HG03280 (cell line): ENCODE measurements around the gene AUP1.
A peak's percentile ranks its signal among the peaks of the same experiment; 100 is the strongest.

Experiments
- ATAC-seq: cut with Tn5 transposase; IDR thresholded peaks from one replicate; pipeline ENCODE4 v1.9.1; 2021; ENCODE audit warnings: mild to moderate bottlenecking, moderate library complexity; ENCODE audit not compliant: unreplicated experiment

AUP1 gene

DNA sequence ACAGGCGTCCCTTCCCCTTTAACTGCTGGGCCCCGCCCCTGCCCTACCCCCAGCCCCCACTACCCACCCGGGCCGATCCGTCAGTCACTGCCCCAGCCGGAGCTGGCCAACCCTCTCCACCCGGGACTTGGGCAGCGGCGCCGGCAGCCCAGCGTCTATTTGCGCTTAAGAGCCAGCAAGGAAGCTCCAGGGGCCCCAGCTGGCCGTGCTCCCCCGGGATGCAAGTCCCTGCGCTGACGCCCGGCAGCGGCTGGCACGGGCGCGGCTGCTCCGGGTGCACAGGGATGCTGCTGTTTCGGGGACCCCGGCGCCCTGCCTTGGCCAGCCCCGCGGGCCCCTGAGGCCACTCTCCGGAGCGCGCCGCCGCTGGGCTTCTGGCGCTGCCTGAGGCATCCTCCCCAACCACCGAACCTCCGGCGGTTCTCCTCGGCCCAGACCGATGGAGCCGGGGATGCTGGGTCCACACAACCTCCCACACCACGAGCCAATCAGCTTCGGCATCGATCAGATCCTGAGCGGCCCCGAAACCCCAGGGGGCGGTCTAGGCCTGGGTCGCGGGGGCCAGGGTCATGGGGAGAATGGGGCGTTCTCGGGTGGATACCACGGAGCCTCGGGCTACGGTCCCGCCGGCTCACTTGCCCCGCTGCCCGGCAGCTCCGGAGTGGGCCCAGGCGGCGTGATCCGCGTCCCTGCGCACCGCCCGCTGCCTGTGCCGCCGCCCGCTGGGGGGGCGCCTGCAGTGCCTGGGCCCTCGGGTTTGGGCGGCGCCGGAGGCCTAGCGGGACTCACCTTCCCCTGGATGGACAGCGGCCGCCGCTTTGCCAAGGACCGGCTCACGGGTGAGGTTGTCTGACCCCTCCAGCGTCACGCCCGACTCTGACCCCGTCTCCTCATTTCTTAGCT lies 14.9 kb downstream of the AUP1 start, which contains the start of gene TLX2:
Gene TLX2, plus strand, starts transcription at position 83 of the 903 bp plus-strand sequence. Its CDS starts 357 bp downstream, at position 440.
- no peak for ATAC-seq

GRCh38 chr2:74513605-74514367 lies 15.7 kb downstream of the AUP1 start:
- no peak for ATAC-seq

- no peak for ATAC-seq
These were observed 16.5 kb downstream of the AUP1 start for GRCh38 chr2:74512744-74513604.

DNA sequence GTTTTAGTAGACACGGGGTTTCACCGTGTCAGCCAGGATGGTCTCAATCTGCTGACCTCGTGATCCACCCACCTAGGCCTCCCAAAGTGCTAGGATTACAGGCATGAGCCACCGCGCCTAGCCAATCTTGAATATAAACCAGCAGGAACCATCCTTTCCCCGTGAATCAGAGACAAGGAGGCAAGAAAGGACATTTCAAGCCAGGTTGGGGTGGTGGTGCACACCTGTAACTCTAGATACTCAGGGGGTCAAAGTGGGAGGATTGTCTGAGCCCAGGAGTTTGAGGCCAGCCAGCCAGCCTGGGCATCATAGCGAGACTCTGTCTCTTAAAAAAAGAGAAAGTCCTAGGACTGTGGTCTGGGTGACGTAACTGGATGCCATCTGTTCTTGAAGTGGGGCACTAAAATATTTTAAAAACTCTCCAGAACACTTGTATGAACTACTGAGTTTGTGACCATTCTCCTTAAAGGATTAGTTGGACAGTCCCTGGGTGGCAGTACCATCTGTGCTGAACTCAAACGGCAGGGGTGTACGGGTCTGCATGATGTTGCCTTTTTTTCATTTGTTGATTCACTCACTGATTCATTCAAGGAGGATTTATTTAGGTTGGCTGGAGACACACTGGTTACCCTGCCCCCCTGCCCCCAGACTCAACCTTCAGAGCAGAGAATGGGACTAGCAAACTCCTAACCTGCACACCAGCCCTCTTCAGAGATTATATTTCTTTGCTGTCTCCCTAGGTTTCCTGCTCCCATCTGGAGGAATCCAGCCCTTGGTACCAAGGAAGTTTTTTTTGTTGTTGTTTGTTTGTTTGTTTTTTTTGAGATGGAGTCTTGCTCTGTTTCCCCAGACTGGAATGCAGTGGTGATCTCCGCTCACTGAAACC lies 18.2 kb downstream of the AUP1 start:
- no peak for ATAC-seq

DNA sequence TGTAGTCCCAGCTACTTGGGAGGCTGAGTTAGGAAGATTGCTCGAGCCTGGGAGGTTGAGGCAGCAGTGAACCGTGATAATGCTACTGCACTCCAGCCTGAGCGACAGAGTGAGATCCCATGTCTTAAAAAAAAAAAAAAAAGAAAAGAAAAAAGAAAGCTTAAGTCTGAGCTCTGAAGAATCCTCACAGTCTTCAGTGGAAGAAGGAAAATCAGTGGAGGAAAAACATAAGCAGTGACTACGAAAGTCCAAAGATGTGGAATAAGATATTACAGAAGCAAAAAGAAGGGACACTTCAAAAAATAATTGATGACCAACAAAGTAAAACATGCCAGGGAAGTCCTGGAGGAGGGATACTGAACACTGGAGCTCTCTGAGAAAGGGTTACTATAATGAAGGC lies 19.2 kb downstream of the AUP1 start:
- ATAC-seq, result no peak

DNA sequence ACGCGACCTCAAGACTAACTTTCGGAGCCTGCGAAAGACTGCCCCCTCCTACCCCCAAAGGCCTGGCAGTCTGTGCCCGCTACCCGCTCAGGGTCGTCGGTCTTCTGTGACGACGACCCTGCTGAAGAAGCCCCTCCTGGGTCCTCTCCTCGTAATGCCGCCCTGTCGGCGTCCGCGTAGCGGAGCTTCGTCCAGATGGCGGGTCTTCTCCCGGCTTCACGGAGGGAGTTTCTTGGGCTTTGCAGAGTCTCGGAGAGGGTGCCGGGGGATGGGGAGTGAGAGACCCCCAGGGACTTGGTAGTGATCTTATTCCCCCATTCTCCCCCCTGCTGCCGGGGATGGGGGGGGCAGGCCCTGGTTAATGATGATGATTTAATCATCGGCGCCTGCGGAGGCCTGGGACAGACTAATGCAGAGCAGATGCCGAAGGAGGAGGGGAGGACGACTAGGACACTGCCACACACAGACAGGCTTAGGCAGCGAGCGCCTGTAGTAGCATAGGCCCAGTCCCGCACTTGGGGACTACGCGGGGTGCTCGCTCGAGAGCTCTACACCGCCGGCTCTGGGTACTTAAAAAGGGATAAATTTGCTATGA lies 21.5 kb downstream of the AUP1 start:
- ATAC-seq, result peak; percentile 19

GRCh38 chr2:74507145-74507925 lies 22.2 kb downstream of the AUP1 start, which contains the start of gene PCGF1:
TSS of gene PCGF1 (minus strand) at chr2:74507695. CDS start at chr2:74507668, 27 bp downstream.
- ATAC-seq, result peak; percentile 88

DNA sequence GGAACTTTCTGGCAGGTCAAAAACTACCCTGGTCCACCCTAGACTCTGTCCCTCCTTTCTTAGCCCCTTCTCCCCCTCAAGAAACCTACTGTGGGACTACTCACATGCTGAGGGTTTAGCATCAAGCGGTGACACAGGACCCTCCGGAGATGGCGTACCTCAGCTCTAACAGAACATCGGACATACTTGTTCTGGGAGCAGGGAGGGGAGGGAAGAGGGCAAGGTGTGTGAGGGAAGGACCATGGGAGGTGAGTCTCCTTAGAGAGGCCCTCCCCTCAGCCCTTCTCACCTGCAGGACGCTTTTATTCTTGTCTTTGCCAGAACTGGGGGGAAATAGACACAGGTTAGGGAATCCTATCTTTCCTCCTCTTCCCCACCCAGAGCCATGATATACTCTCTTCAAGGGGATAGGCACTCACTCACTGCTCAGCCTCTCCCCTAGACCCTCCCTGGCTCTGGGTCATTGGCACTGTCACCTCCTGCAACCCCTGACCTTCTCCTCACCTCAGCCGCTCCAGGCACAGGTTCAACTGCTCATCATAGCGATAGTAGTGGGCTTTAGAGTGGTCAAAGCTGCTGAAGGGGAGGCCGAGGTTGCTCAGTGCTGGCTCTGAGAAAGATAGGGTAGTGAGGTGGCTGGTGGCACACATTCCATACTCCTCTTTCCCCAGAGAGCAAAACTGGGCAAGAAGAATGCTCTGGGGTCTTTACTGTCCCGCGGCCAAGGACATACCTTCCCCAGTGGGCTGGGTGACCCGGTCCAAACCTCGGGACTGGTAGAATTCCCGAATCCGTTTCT lies 23.9 kb downstream of the AUP1 start:
- no peak for ATAC-seq

GRCh38 chr2:74504591-74504990 lies 24.9 kb downstream of the AUP1 start:
- ATAC-seq, result no peak

DNA sequence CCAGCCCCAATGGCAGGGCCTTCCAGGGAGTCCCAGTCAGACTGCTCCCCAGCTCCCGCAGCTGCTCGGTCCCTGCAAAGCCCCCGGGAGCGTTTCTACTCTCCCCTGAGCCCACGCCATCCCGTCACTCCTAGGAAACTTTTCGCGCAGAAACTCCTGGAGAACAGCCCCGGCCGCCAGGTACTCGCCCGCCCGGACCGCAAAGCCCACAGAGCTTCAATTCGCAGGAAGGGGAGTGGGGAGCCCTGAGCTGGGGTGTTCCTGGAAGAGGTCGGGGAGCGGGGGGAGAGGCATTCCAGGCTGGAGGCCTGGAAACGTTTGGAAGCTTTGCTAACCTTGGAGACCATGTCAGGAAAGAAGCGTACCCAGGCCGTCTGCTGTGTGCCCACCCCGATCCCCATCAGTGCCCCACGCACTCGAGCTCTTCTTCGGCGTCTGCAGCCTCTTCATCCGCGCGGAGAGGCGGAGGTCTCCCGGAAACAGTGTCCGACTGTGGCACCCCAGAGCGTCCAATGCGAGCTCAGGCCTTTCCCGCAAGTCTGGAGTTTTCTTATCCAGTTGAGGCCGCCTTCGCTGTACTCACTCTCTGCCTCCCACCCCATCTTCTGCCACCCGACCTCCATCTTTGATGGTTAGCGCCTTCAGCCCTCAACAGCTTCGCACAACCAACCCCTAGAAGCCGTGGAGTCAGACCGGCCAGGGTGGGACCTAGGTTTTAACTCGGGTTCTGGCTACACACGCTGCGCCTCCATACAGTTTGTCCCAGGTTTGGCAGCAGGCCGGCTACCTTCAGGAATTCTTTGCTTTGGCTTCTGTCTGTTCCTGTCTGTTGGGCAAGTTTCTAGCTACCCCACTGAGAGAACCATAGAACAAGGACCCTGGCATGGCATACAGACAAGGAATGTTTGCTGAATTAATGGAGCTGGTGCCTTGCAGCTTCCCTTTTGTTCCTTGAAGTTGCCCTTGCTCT lies 25.7 kb downstream of the AUP1 start:
- no peak for ATAC-seq

DNA sequence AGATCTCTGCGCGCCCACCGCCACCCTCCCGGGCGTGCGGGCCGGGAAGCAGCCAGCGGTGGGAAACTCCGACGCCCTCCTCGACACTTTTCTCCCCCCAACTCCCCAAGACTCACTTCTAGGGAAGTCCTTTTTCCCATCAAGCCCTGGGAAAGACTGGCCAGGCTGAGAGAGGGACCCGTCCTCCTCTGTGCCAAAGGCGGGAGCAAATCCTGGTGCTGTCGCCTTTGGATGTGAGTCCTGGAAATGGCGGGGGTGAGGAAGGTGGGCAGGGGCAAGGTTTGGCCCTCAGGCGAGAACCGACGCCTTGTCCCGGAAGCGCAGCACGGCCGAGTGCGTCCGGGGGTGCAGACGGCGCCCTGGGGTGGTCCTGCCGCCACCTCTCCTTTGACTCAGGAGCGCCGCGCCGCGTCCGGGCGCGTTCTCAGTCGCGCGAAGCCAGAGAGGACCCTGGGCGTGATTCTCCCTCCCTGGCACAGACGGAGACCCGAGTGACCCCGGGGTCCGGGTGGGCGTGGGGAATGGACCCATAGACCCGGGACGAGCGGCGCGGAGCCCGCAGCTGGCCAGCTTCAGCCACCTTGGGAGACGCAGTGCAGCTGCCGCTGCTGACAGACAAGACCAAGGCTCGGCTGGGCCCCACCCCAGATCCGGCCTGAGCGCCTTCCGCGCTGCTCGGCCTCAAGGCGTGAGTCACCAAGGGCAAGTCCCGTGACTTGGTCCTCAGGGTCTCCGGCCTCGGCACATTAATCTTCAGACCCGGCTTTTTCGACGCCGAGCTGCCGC lies 26.6 kb downstream of the AUP1 start:
- peak; percentile 34 for ATAC-seq

GRCh38 chr2:74502147-74502719 lies 27.3 kb downstream of the AUP1 start:
- no peak for ATAC-seq

GRCh38 chr2:74501335-74502071 lies 28.0 kb downstream of the AUP1 start:
- ATAC-seq, result no peak

- ATAC-seq, result no peak
These were observed 28.9 kb downstream of the AUP1 start for GRCh38 chr2:74500578-74500946.
